CD14-positive monocyte (primary cell): ENCODE results near the gene TUBGCP3. TPM values are rescaled to one million over a fixed set of nuclear protein-coding genes. Genes with fewer than 3 reads are reported as not detected.

ENCODE experiments used
- DNase-seq, 3 donors: peaks; one replicate each; pipeline ENCODE4 v3.0.0-alpha.2; 2011 to 2022
- H2AFZ ChIP-seq: 2 replicates; pipeline ENCODE4 v1.6.0; 2012; ENCODE audit warnings: mild to moderate bottlenecking, low read depth, low read length, inconsistent platforms; ENCODE audit not compliant: insufficient read depth, poor library complexity, severe bottlenecking
- H3K27ac ChIP-seq, 2 donors: 1 replicate in 1 of 2; 2 replicates in 1 of 2; pipeline ENCODE4 v1.5.1; 2012 to 2013; ENCODE audit warnings: low read length in 2 of 2, control low read depth in 1 of 2, inconsistent platforms in 1 of 2, low read depth in 1 of 2, mild to moderate bottlenecking in 1 of 2
- H3K27me3 ChIP-seq, 2 donors: one replicate each; pipeline versions ENCODE4 v1.6.0 to v1.6.1; 2011 to 2013; ENCODE audit warnings: low read length in 2 of 2; ENCODE audit not compliant: control insufficient read depth in 2 of 2, insufficient read depth in 2 of 2
- H3K36me3 ChIP-seq, 2 donors: replicated peaks in 1 of 2; 1 replicate in 1 of 2; 2 replicates in 1 of 2; pipeline versions ENCODE4 v1.5.1 to v1.6.1; 2012 to 2013; ENCODE audit warnings: low read length in 2 of 2, control low read depth in 1 of 2, inconsistent platforms in 1 of 2, mild to moderate bottlenecking in 1 of 2; ENCODE audit not compliant: insufficient read depth in 2 of 2, control insufficient read depth in 1 of 2
- H3K4me1 ChIP-seq, 2 donors: 1 replicate in 1 of 2; 2 replicates in 1 of 2; pipeline versions ENCODE4 v1.5.1 to v1.6.1; 2012 to 2013; ENCODE audit warnings: low read length in 2 of 2, control low read depth in 1 of 2, inconsistent platforms in 1 of 2, mild to moderate bottlenecking in 1 of 2, moderate library complexity in 1 of 2; ENCODE audit not compliant: insufficient read depth in 2 of 2, control insufficient read depth in 1 of 2
- H3K4me2 ChIP-seq: replicated peaks from 2 replicates; pipeline ENCODE3; 2012; ENCODE audit warnings: low read length, moderate library complexity, mild to moderate bottlenecking; ENCODE audit not compliant: poor library complexity, severe bottlenecking; ENCODE audit errors: extremely low read depth
- H3K4me3 ChIP-seq, 3 experiments: fragments of 200-600 bp in 1 of 3; sonication (generic) in 1 of 3; replicated peaks in 1 of 3; 1 replicate in 2 of 3; 2 replicates in 1 of 3; pipeline ENCODE4 v1.5.1; 2011 to 2013; ENCODE audit warnings: low read length in 3 of 3, mild to moderate bottlenecking in 3 of 3, control low read depth in 2 of 3, low read depth in 2 of 3, inconsistent platforms in 1 of 3, moderate library complexity in 1 of 3
- H3K79me2 ChIP-seq: 2 replicates; pipeline ENCODE4 v1.6.0; 2012; ENCODE audit warnings: mild to moderate bottlenecking, control low read depth, inconsistent platforms, low read length, moderate library complexity; ENCODE audit not compliant: insufficient read depth
- H3K9ac ChIP-seq: 2 replicates; pipeline ENCODE4 v1.6.0; 2017; ENCODE audit warnings: low read length, mild to moderate bottlenecking; ENCODE audit not compliant: insufficient read depth, poor library complexity, severe bottlenecking
- H3K9me3 ChIP-seq, 2 donors: replicated peaks in 1 of 2; 1 replicate in 1 of 2; 2 replicates in 1 of 2; pipeline versions ENCODE4 v1.5.1 to v1.6.1; 2012 to 2013; ENCODE audit warnings: low read length in 2 of 2, control low read depth in 1 of 2; ENCODE audit not compliant: control insufficient read depth in 1 of 2, insufficient read depth in 1 of 2
- H4K20me1 ChIP-seq: 2 replicates; pipeline ENCODE4 v1.6.0; 2012; ENCODE audit warnings: mild to moderate bottlenecking, low read length, control low read depth, moderate library complexity; ENCODE audit not compliant: insufficient read depth
- H3K27ac Mint-ChIP-seq, 7 donors: one replicate each; pipeline ENCODE4 v1.8.0; 2020; ENCODE audit warnings: mild to moderate bottlenecking in 7 of 7, mixed read lengths in 7 of 7, moderate library complexity in 6 of 7, inconsistent platforms in 2 of 7
- H3K27me3 Mint-ChIP-seq, 3 donors: one replicate each; pipeline ENCODE4 v1.8.0; 2021 to 2022; ENCODE audit warnings: low read depth in 3 of 3, mild to moderate bottlenecking in 3 of 3, mixed read lengths in 3 of 3, moderate library complexity in 3 of 3, inconsistent platforms in 1 of 3
- H3K36me3 Mint-ChIP-seq, 2 donors: one replicate each; pipeline ENCODE4 v1.8.0; 2020; ENCODE audit warnings: mixed read lengths in 2 of 2, inconsistent platforms in 1 of 2, mild to moderate bottlenecking in 1 of 2
- H3K4me1 Mint-ChIP-seq: one replicate; pipeline ENCODE4 v1.8.0; 2020; ENCODE audit warnings: mild to moderate bottlenecking, mixed read lengths
- H3K4me3 Mint-ChIP-seq, 2 donors: one replicate each; pipeline ENCODE4 v1.8.0; 2020; ENCODE audit warnings: mild to moderate bottlenecking in 2 of 2, mixed read lengths in 2 of 2, moderate library complexity in 1 of 2
- H3K9me3 Mint-ChIP-seq, 7 donors: one replicate each; pipeline ENCODE4 v1.8.0; 2020 to 2022; ENCODE audit warnings: mixed read lengths in 7 of 7, mild to moderate bottlenecking in 6 of 7, moderate library complexity in 6 of 7, inconsistent platforms in 2 of 7
- CTCF ChIP-seq: fragments of 200-600 bp; IDR thresholded peaks from one replicate; pipeline ENCODE4 v1.8.0; 2022; ENCODE audit warnings: antibody characterized with exemption, mild to moderate bottlenecking
- WGBS: methylation state at CpG from one replicate; pipeline ENCODE4 v1.1.5; 2013; ENCODE audit warnings: missing lambda C conversion rate; ENCODE audit not compliant: insufficient coverage; 5-methylcytosine and 5-hydroxymethylcytosine counted together
- intact Hi-C, 2 donors: fragments of 100-400 bp; cut with micrococcal nuclease; formaldehyde crosslinking; loops; one replicate each; pipeline versions ENCODE4 v1.15.0 to v1.15.1; 2023
- polyA plus RNA-seq, 3 donors: library from polyadenylated mRNA; depleted of rRNA in 1 of 3; unstranded in 2 of 3; stranded (reverse) in 1 of 3; fragments of 300-500 nt in 2 of 3; fragments of >200 nt in 1 of 3; fragmentation: Illumina TruSeq in 2 of 3; gene quantifications; 1 replicate in 2 of 3; 2 replicates in 1 of 3; pipeline ENCODE4 v1.2.3, GENCODE V29; 2012 to 2021

The TUBGCP3 gene
- polyA plus RNA-seq, 3 donors = 25.4 to 47.1 (median 34.1) TPM

- H3K27me3 Mint-ChIP-seq = peaks cover 4 to 15% (median 7%) of the 10 kb centered on the region in 3 donors
- no peak overlapping the region for H3K27ac Mint-ChIP-seq
- no peak overlapping the region for H3K27ac ChIP-seq
- peaks cover 0 to 7% (median 4%) of the 10 kb centered on the region in 7 donors for H3K9me3 Mint-ChIP-seq
- no peak overlapping the region for H3K9ac ChIP-seq
- no peak overlapping the region for H3K4me3 ChIP-seq
- H3K27me3 ChIP-seq = no peaks in the 10 kb centered on the region
- DNase-seq = no peak
- H3K9me3 ChIP-seq = no peaks in the 10 kb centered on the region
- H3K4me3 Mint-ChIP-seq = peak overlapping the region in 1 of 2 donors; percentile 1
- intact Hi-C loops = no loop called here
- WGBS = 92% methylated on average over 2 of the region's 7 CpGs
- no peak overlapping the region for H3K4me2 ChIP-seq
- H4K20me1 ChIP-seq = no peaks in the 10 kb centered on the region
- TF ChIP-seq CTCF = no peak
- no peak overlapping the region for H2AFZ ChIP-seq
- H3K4me1 Mint-ChIP-seq = peaks cover 20% of the 10 kb centered on the region
- H3K36me3 Mint-ChIP-seq = no peaks in the 10 kb centered on the region
- peaks cover 20% of the 10 kb centered on the region for H3K79me2 ChIP-seq
- no peaks in the 10 kb centered on the region for H3K36me3 ChIP-seq
- peaks cover 10 to 11% of the 10 kb centered on the region in 2 donors for H3K4me1 ChIP-seq
Measured at GRCh38 chr13:112592181-112592580, 4.2 kb upstream of the TUBGCP3 start.

GRCh38 chr13:112588490-112589297 lies 741 bp upstream of the TUBGCP3 start:
- no peaks in the 10 kb centered on the region for H4K20me1 ChIP-seq
- Mint-ChIP-seq H3K4me3 (peak overlapping the region; percentile 95 to 99), H3K9me3 (peaks cover 0 to 3% (median 0%) of the 10 kb centered on the region in 7 donors), H3K27ac (peak overlapping the region; percentile 91 to 99 (median 91)), H3K27me3 (peaks cover 1 to 6% (median 3%) of the 10 kb centered on the region in 3 donors), H3K36me3 (no peaks in the 10 kb centered on the region), H3K4me1 (peaks cover 44% of the 10 kb centered on the region)
- DNase-seq = no peak
- peak overlapping the region; percentile 87 for H3K4me2 ChIP-seq
- peaks cover 54% of the 10 kb centered on the region for H3K79me2 ChIP-seq
- H3K9ac ChIP-seq = peak overlapping the region; percentile 93
- H3K36me3 ChIP-seq = no peaks in the 10 kb centered on the region
- H3K27me3 ChIP-seq = no peaks in the 10 kb centered on the region
- no peaks in the 10 kb centered on the region for H3K9me3 ChIP-seq
- intact Hi-C loops = loop anchor here (10.0 kb wide), 3 partner anchors 616 to 906 kb away; partner anchors contain the start of genes CUL4A (in 1 of the 2), DCUN1D2 (in 1 of the 2), LAMP1 (in 1 of the 2) and PCID2 (in 1 of the 2)
- WGBS = 57% methylated on average over 27 of the region's 33 CpGs
- H3K4me3 ChIP-seq = peak overlapping the region; percentile 83 to 96 (median 88)
- no peak for TF ChIP-seq CTCF
- peak overlapping the region; percentile 95 for H2AFZ ChIP-seq
- peak overlapping the region; percentile 87 to 91 for H3K27ac ChIP-seq
- peaks cover 34 to 46% of the 10 kb centered on the region in 2 donors for H3K4me1 ChIP-seq
